Neural progenitor cell (in vitro differentiated cells): ENCODE measurements around the gene UNC13C.

Experiments
- CTCF ChIP-seq: fragments of 200-600 bp; sonication (generic); IDR thresholded peaks from 2 replicates; pipeline ENCODE4 v1.5.1; 2017; ENCODE audit warnings: antibody characterized with exemption, mild to moderate bottlenecking
- EZH2 ChIP-seq: fragments of 200-600 bp; sonication (generic); IDR thresholded peaks from 2 replicates; pipeline ENCODE4 v1.6.1; 2017; ENCODE audit warnings: antibody characterized with exemption, mild to moderate bottlenecking, moderate library complexity
- EZH2phosphoT487 ChIP-seq: fragments of 200-600 bp; sonication (generic); IDR thresholded peaks from 2 replicates; pipeline ENCODE4 v1.6.1; 2017; ENCODE audit warnings: antibody characterized with exemption

GRCh38 chr15:54347082-54347827 is 369.0 kb downstream of the UNC13C start:
- no peak for TF ChIP-seq EZH2
- no peak for TF ChIP-seq CTCF
- TF ChIP-seq EZH2phosphoT487 = no peak
